Left ventricle myocardium inferior (tissue), 1 donor: ENCODE results near the gene LPGAT1. TPM values are rescaled to one million over a fixed set of nuclear protein-coding genes. Genes with fewer than 3 reads are reported as not detected.
A peak's percentile ranks its signal among the peaks of the same experiment; 100 is the strongest.

Source experiments
- DNase-seq: peaks from one replicate; pipeline ENCODE4 v3.0.0-alpha.2; 2020
- H3K27ac ChIP-seq: fragments of 200-600 bp; replicated peaks from 2 replicates; pipeline ENCODE4 v1.8.0; 2021
- H3K27me3 ChIP-seq: fragments of 200-600 bp; 2 replicates; pipeline ENCODE4 v1.8.0; 2021; ENCODE audit warnings: low read depth
- H3K36me3 ChIP-seq: fragments of 200-600 bp; 2 replicates; pipeline ENCODE4 v1.8.0; 2021
- H3K4me1 ChIP-seq: fragments of 200-600 bp; 2 replicates; pipeline ENCODE4 v1.8.0; 2021
- H3K4me3 ChIP-seq: fragments of 200-600 bp; 2 replicates; pipeline ENCODE4 v1.8.0; 2021; ENCODE audit warnings: mild to moderate bottlenecking, moderate library complexity
- H3K9me3 ChIP-seq: fragments of 200-600 bp; replicated peaks from 2 replicates; pipeline ENCODE4 v1.8.0; 2021
- CTCF ChIP-seq: fragments of 200-600 bp; IDR thresholded peaks from 2 replicates; pipeline ENCODE4 v1.8.0; 2021; ENCODE audit warnings: antibody characterized with exemption, mild to moderate bottlenecking, borderline replicate concordance
- intact Hi-C: fragments of 100-400 bp; cut with micrococcal nuclease; formaldehyde crosslinking; loops from one replicate; pipeline ENCODE4 v1.11.0; 2022
- total RNA-seq: library from RNA; stranded (reverse); fragmentation: NEBNext Ultra II Directional; extraction: Animal tissue kit (Norgen Biotek cat#: 25700); gene quantifications from one replicate; pipeline ENCODE4 v1.2.1, GENCODE V29; 2021
- donor health status: DM: no; HTN: yes; CAD: no; lungs with severe emphysema.

Gene LPGAT1
- total RNA-seq, 1 donor from 2014 or later: 24.9 TPM

GRCh38 chr1:211843507-211844298, 13.1 kb upstream of the LPGAT1 start:
- no peaks in the 10 kb centered on the region for H3K36me3 ChIP-seq
- H3K27ac ChIP-seq: no peak overlapping the region
- no peaks in the 10 kb centered on the region for H3K4me1 ChIP-seq
- no peak overlapping the region for H3K4me3 ChIP-seq
- H3K9me3 ChIP-seq: no peaks in the 10 kb centered on the region
- peaks cover 3% of the 10 kb centered on the region for H3K27me3 ChIP-seq
- intact Hi-C loops: no loop called here
- no peak for DNase-seq
- no peak for TF ChIP-seq CTCF

- Histone ChIP-seq H3K36me3 (no peaks in the 10 kb centered on the region), H3K4me3 (no peak overlapping the region), H3K9me3 (no peaks in the 10 kb centered on the region), H3K4me1 (no peaks in the 10 kb centered on the region), H3K27ac (peak overlapping the region; percentile 25), H3K27me3 (peaks cover 8% of the 10 kb centered on the region)
- intact Hi-C loops: no loop called here
- no peak for DNase-seq
- no peak for TF ChIP-seq CTCF
Observed at GRCh38 chr1:211843018-211843417, 12.5 kb upstream of the LPGAT1 start.

- peaks cover 8% of the 10 kb centered on the region for H3K27me3 ChIP-seq
- H3K27ac ChIP-seq: no peak overlapping the region
- TF ChIP-seq CTCF: no peak
- intact Hi-C loops: no loop called here
- H3K9me3 ChIP-seq: no peaks in the 10 kb centered on the region
- DNase-seq: no peak
- H3K4me1 ChIP-seq: no peaks in the 10 kb centered on the region
- no peak overlapping the region for H3K4me3 ChIP-seq
- H3K36me3 ChIP-seq: no peaks in the 10 kb centered on the region
Observed at GRCh38 chr1:211842518-211842917, 12.0 kb upstream of the LPGAT1 start.

GRCh38 chr1:211839106-211839505, 8.5 kb upstream of the LPGAT1 start:
- Histone ChIP-seq H3K27ac (no peak overlapping the region), H3K4me1 (no peaks in the 10 kb centered on the region), H3K36me3 (no peaks in the 10 kb centered on the region), H3K27me3 (peaks cover 13% of the 10 kb centered on the region), H3K4me3 (no peak overlapping the region), H3K9me3 (no peaks in the 10 kb centered on the region)
- TF ChIP-seq CTCF: no peak
- intact Hi-C loops: no loop called here
- DNase-seq: no peak

GRCh38 chr1:211833174-211833820, 2.7 kb upstream of the LPGAT1 start:
- DNase-seq: no peak
- Histone ChIP-seq H3K4me1 (peaks cover 24% of the 10 kb centered on the region), H3K36me3 (no peaks in the 10 kb centered on the region), H3K9me3 (no peaks in the 10 kb centered on the region), H3K27ac (no peak overlapping the region), H3K27me3 (peaks cover 6% of the 10 kb centered on the region), H3K4me3 (no peak overlapping the region)
- no peak for TF ChIP-seq CTCF
- intact Hi-C loops: loop anchor here (5.0 kb wide), 1 partner anchor 136 kb away; no protein-coding TSS in a partner anchor
